Caco-2 (cell line): ENCODE measurements around the gene NLRP1. TPM values are rescaled to one million over a fixed set of nuclear protein-coding genes. Genes with fewer than 3 reads are reported as not detected.

Experiments
- BruUV-seq: library from RNA; stranded (reverse); fragments of 400-500 nt; replicated peaks from 2 replicates; lab custom pipeline; 2021; lab: Mats Ljungman, UMichigan
- CTCF ChIA-PET: fragments of 300-600 bp; sonication (Branson Sonifier 250); formaldehyde crosslinking; loops from one replicate; lab custom pipeline; 2022; ENCODE audit warnings: antibody characterized with exemption; lab: Charles Lee
- POLR2A ChIA-PET: fragments of 300-600 bp; sonication (Branson Sonifier 250); formaldehyde crosslinking; loops from one replicate; lab custom pipeline; 2022; ENCODE audit warnings: antibody characterized with exemption; lab: Charles Lee
- DNase-seq, 2 experiments: peaks; one replicate each; pipeline versions ENCODE4 v3.0.0 to v3.0.0-alpha.2; 2020 to 2022
- H3K27me3 ChIP-seq: replicated peaks from 2 replicates; pipeline ENCODE4 v1.6.0; 2011; ENCODE audit warnings: low read length; ENCODE audit not compliant: control insufficient read depth, insufficient read depth
- H3K36me3 ChIP-seq: 2 replicates; pipeline ENCODE4 v1.5.1; 2011; ENCODE audit warnings: low read length; ENCODE audit not compliant: control insufficient read depth, insufficient read depth
- H3K4me1 ChIP-seq: fragments of 250-450 bp; sonication (Bioruptor Pico); 2 replicates; pipeline ENCODE4 v1.5.1; 2020; ENCODE audit warnings: mild to moderate bottlenecking
- H3K4me3 ChIP-seq: 2 replicates; pipeline ENCODE4 v1.5.1; 2011; ENCODE audit warnings: low read depth, mild to moderate bottlenecking, control low read depth, low read length
- H3K9me3 ChIP-seq: fragments of 250-450 bp; sonication (Bioruptor Pico); 2 replicates; pipeline ENCODE4 v1.5.1; 2020; ENCODE audit warnings: mild to moderate bottlenecking, moderate library complexity
- H3K27ac Mint-ChIP-seq: one replicate; pipeline ENCODE4 v1.8.0; 2022; ENCODE audit warnings: mixed read lengths; ENCODE audit not compliant: unreplicated experiment
- H3K27me3 Mint-ChIP-seq: one replicate; pipeline ENCODE4 v1.8.0; 2022; ENCODE audit warnings: mixed read lengths; ENCODE audit not compliant: insufficient read depth, unreplicated experiment
- H3K36me3 Mint-ChIP-seq: one replicate; pipeline ENCODE4 v1.8.0; 2022; ENCODE audit warnings: mild to moderate bottlenecking, mixed read lengths; ENCODE audit not compliant: insufficient read depth, unreplicated experiment
- H3K4me1 Mint-ChIP-seq: one replicate; pipeline ENCODE4 v1.8.0; 2022; ENCODE audit warnings: low read depth, mixed read lengths; ENCODE audit not compliant: unreplicated experiment
- H3K4me3 Mint-ChIP-seq: one replicate; pipeline ENCODE4 v1.8.0; 2022; ENCODE audit warnings: mild to moderate bottlenecking, moderate library complexity, mixed read lengths; ENCODE audit not compliant: unreplicated experiment
- H3K9me3 Mint-ChIP-seq: one replicate; pipeline ENCODE4 v1.8.0; 2022; ENCODE audit warnings: mixed read lengths; ENCODE audit not compliant: unreplicated experiment
- CTCF ChIP-seq, 2 experiments: fragments of 200-600 bp in 1 of 2; IDR thresholded peaks; 1 replicate in 1 of 2; 2 replicates in 1 of 2; pipeline versions ENCODE4 v1.5.1 to v1.8.0; 2011 to 2022; ENCODE audit warnings: antibody characterized with exemption in 1 of 2, control low read depth in 1 of 2, inconsistent platforms in 1 of 2, low read depth in 1 of 2, low read length in 1 of 2, mild to moderate bottlenecking in 1 of 2, moderate library complexity in 1 of 2; ENCODE audit not compliant: insufficient read depth in 1 of 2, severe bottlenecking in 1 of 2, unreplicated experiment in 1 of 2
- intact Hi-C: fragments of 100-400 bp; cut with micrococcal nuclease; formaldehyde crosslinking; loops from one replicate; pipeline ENCODE4 v1.10.0; 2022; ENCODE audit not compliant: unreplicated experiment
- total RNA-seq: library from RNA; stranded (reverse); gene quantifications from 2 replicates; pipeline ENCODE4 v1.2.3, GENCODE V29; 2022

Gene NLRP1
- total RNA-seq, 1 experiment from 2014 or later, result 0.09 TPM

- H3K4me3 ChIP-seq, result peak within 1 kb of the TSS; percentile 80
- ChIA-PET POLR2A (interaction anchor here (0.5 to 1.0 kb wide), 5 partner anchors 11 to 1600 kb away, joined by 4 to 10 read pairs (median 8); partner anchors contain the start of genes DHX33 and NUP88), CTCF (interaction anchor here (0.7 to 1.9 kb wide), 3 partner anchors 18 to 55 kb away, joined by 3 to 7 read pairs (median 3); partner anchors contain the start of genes C1QBP and DHX33)
- no peaks in the 10 kb centered on the region for H3K9me3 ChIP-seq
- peaks cover 38% of the 10 kb centered on the region for H3K36me3 Mint-ChIP-seq
- intact Hi-C loops, result loop anchor here (1.0 kb wide), 1 partner anchor 19 kb away; no protein-coding TSS in a partner anchor
- H3K9me3 Mint-ChIP-seq, result no peaks in the 10 kb centered on the region
- H3K27me3 Mint-ChIP-seq, result no peaks in the 10 kb centered on the region
- H3K27me3 ChIP-seq, result no peaks in the 10 kb centered on the region
- H3K4me1 ChIP-seq, result 0 out of 2 replicates have a peak, but pooled peaks cover 3% of the 10 kb centered on the region
- peak within 1 kb of the TSS; percentile 90 for H3K4me3 Mint-ChIP-seq
- peak within 1 kb of the TSS; percentile 90 for H3K27ac Mint-ChIP-seq
- TSS peak; percentile 50 for BruUV-seq
- H3K36me3 ChIP-seq, result no peaks in the 10 kb centered on the region
- DNase-seq, result peak; percentile 90 to 96
- no peak for TF ChIP-seq CTCF (IDR thresholded peaks at IDR 0.05; ENCODE audit: insufficient read depth in 1 of 2, low read depth in 1 of 2, low read length in 1 of 2, severe bottlenecking in 1 of 2, unreplicated experiment in 1 of 2)
- no peaks in the 10 kb centered on the region for H3K4me1 Mint-ChIP-seq
Observed at GRCh38 chr17:5486206-5487124, 97.8 kb downstream of the NLRP1 start, which contains the start of gene MIS12. TSS of gene MIS12 (plus strand) at chr17:5486566. CDS start at chr17:5488863, 2,297 bp downstream.

- TSS peak; percentile 47 for BruUV-seq
- Histone ChIP-seq H3K4me1 (0 out of 2 replicates have a peak, but pooled peaks cover 3% of the 10 kb centered on the region), H3K36me3 (no peaks in the 10 kb centered on the region), H3K9me3 (no peaks in the 10 kb centered on the region), H3K27me3 (no peaks in the 10 kb centered on the region), H3K4me3 (peak within 1 kb of the TSS; percentile 80)
- CTCF ChIA-PET, result interaction anchor here (0.7 to 1.9 kb wide), 3 partner anchors 17 to 56 kb away, joined by 3 to 7 read pairs (median 3); partner anchors contain the start of genes C1QBP and DHX33
- POLR2A ChIA-PET, result interaction anchor here (0.5 to 1.0 kb wide), 4 partner anchors 10 to 1601 kb away, joined by 7 to 10 read pairs (median 8); partner anchors contain the start of gene DHX33
- Mint-ChIP-seq H3K4me1 (no peaks in the 10 kb centered on the region), H3K27ac (peak within 1 kb of the TSS; percentile 90), H3K4me3 (peak within 1 kb of the TSS; percentile 90), H3K36me3 (peaks cover 44% of the 10 kb centered on the region), H3K9me3 (no peaks in the 10 kb centered on the region), H3K27me3 (no peaks in the 10 kb centered on the region)
- TF ChIP-seq CTCF (IDR thresholded peaks at IDR 0.05; ENCODE audit: insufficient read depth in 1 of 2, low read depth in 1 of 2, low read length in 1 of 2, severe bottlenecking in 1 of 2, unreplicated experiment in 1 of 2), result no peak
- intact Hi-C loops, result loop anchor here (1.0 kb wide), 1 partner anchor 18 kb away; no protein-coding TSS in a partner anchor
- peak in 1 of 2 experiments; percentile 19 for DNase-seq
Observed at GRCh38 chr17:5485270-5486205, 98.8 kb downstream of the NLRP1 start, which contains the start of gene DERL2. TSS of gene DERL2 (minus strand) at chr17:5486178. CDS start at chr17:5486161, 17 bp downstream.
